ENCODE measurements around the gene S100A13.
"Not testable (repeated sequence)": the region's sequence is repeated elsewhere in the genome, so short reads cannot be mapped to it uniquely, and the experiment has no call there.

GRCh38 chr1:153588033-153588432 lies 39.3 kb downstream of the S100A13 start:
- TF ChIP-seq TCF4 (CRISPR knock-in tag; IDR thresholded peaks at IDR 0.05; ENCODE audit: borderline replicate concordance); PPARA (CRISPR knock-in tag; IDR thresholded peaks at IDR 0.05; ENCODE audit: borderline replicate concordance); BACH2 (CRISPR knock-in tag; IDR thresholded peaks at IDR 0.05; ENCODE audit: borderline replicate concordance); ZFP30 (CRISPR knock-in tag; IDR thresholded peaks at IDR 0.05); TOX (CRISPR knock-in tag; IDR thresholded peaks at IDR 0.05; ENCODE audit: borderline replicate concordance); RARB (CRISPR knock-in tag; IDR thresholded peaks at IDR 0.05); ARNTL (CRISPR knock-in tag; IDR thresholded peaks at IDR 0.05; ENCODE audit: borderline replicate concordance, low read depth); CREB5 (CRISPR knock-in tag; IDR thresholded peaks at IDR 0.05; ENCODE audit: low read depth); TSHZ2 (CRISPR knock-in tag; IDR thresholded peaks at IDR 0.05); ZNF8 (CRISPR knock-in tag; IDR thresholded peaks at IDR 0.05); CSRNP3 (CRISPR knock-in tag; IDR thresholded peaks at IDR 0.05); ZNF565 (CRISPR knock-in tag; conservative IDR thresholded peaks at IDR 0.05; ENCODE audit: low read depth); SNAI2 (CRISPR knock-in tag; IDR thresholded peaks at IDR 0.05): not testable (repeated sequence)
